Subcutaneous abdominal adipose tissue (tissue), 5 donors: Measurements from ENCODE around the gene ADCY1.

ENCODE experiments used
- H3K27ac ChIP-seq: one replicate; pipeline ENCODE4 v1.7.0; 2013; ENCODE audit warnings: low read depth, mild to moderate bottlenecking, inconsistent platforms, low read length, moderate library complexity
- H3K27me3 ChIP-seq, 5 donors: one replicate each; pipeline ENCODE4 v1.7.0; 2013; ENCODE audit warnings: low read length in 5 of 5, inconsistent platforms in 1 of 5; ENCODE audit not compliant: control insufficient read depth in 5 of 5, insufficient read depth in 4 of 5
- H3K36me3 ChIP-seq, 5 donors: one replicate each; pipeline ENCODE4 v1.7.0; 2013; ENCODE audit warnings: low read length in 5 of 5; ENCODE audit not compliant: control insufficient read depth in 5 of 5, insufficient read depth in 5 of 5
- H3K4me1 ChIP-seq, 5 donors: one replicate each; pipeline ENCODE4 v1.7.0; 2013; ENCODE audit warnings: low read length in 5 of 5, mild to moderate bottlenecking in 3 of 5, moderate library complexity in 1 of 5; ENCODE audit not compliant: control insufficient read depth in 5 of 5, insufficient read depth in 5 of 5
- H3K4me3 ChIP-seq, 5 donors: one replicate each; pipeline ENCODE4 v1.7.0; 2013; ENCODE audit warnings: low read length in 5 of 5, low read depth in 1 of 5
- H3K9ac ChIP-seq, 5 donors: one replicate each; pipeline ENCODE4 v1.7.0; 2013; ENCODE audit warnings: low read length in 5 of 5, mild to moderate bottlenecking in 4 of 5, moderate library complexity in 3 of 5
- H3K9me3 ChIP-seq, 5 donors: one replicate each; pipeline ENCODE4 v1.7.0; 2013; ENCODE audit warnings: low read length in 5 of 5; ENCODE audit not compliant: control insufficient read depth in 5 of 5
- donor health status: healthy.
- donor health status: healthy.
- donor health status: healthy.
- donor health status: healthy.
- donor health status: healthy.

ADCY1 gene

DNA sequence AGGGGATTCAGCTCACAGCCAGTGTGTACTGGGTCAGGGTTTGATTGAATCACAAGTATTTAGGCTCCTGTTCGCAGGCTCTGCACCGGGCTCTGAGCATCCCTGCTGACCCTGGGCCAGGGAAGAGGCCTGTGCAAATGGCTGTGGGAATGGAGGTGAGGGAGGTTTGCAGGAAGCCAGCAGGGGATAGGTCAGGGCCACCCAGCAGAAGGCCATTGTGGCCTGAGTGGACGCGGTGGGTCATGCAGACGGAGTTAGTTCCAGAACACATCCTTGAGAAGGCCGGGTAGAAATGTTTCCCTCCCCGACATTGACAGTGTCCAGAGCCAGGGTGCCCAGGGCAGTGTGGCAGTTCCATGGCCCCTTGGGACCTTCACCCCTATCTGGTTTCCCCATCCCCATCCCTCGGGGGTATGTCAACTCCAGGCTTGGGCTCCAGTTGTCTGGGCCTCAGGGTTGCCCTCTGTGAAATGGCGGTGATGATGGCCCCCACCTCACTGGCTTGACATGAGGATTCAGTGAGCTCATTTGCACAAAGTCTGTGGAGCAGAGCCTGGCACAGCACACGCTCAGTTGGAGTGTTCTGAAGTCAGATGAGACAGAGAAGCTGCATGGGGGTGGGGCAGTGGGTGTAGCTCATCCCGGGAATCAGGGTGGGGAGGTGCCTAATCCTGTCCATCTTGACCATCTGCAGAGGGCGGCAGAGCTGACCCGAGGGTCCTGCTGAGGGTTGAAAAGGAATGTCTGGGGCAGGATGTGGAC, 107.6 kb downstream of the ADCY1 start:
- no peak overlapping the region for H3K9ac ChIP-seq
- H3K27ac ChIP-seq, result no peak overlapping the region
- no peaks in the 10 kb centered on the region for H3K9me3 ChIP-seq
- H3K27me3 ChIP-seq, result no peaks in the 10 kb centered on the region
- peaks cover 0 to 5% (median 1%) of the 10 kb centered on the region in 5 donors for H3K36me3 ChIP-seq
- no peak overlapping the region for H3K4me3 ChIP-seq
- peaks cover 0 to 13% (median 1%) of the 10 kb centered on the region in 5 donors for H3K4me1 ChIP-seq

DNA sequence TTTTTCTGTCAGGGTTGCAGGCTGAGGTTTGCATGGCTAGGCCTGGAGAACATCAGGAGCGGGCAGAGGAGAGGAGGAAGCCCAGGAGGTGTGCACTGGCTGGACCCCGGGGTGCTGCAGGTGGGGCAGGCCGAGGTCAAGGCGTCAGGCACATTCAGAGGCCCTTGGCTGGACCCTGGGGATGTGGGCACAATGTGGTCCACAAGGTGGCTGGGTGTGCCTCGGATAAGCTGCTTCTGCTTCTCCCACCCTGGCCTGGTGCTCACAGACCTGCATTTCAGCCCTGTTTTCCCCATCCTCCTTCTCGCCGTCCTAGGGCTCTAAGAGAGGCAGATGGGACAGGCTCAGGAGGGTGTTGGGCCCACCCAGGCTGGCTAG, 108.2 kb downstream of the ADCY1 start:
- no peak overlapping the region for H3K9ac ChIP-seq
- H3K27me3 ChIP-seq, result no peaks in the 10 kb centered on the region
- H3K9me3 ChIP-seq, result no peaks in the 10 kb centered on the region
- no peak overlapping the region for H3K27ac ChIP-seq
- H3K4me1 ChIP-seq, result peaks cover 0 to 15% (median 1%) of the 10 kb centered on the region in 5 donors
- H3K4me3 ChIP-seq, result no peak overlapping the region
- peaks cover 0 to 7% (median 2%) of the 10 kb centered on the region in 5 donors for H3K36me3 ChIP-seq

DNA sequence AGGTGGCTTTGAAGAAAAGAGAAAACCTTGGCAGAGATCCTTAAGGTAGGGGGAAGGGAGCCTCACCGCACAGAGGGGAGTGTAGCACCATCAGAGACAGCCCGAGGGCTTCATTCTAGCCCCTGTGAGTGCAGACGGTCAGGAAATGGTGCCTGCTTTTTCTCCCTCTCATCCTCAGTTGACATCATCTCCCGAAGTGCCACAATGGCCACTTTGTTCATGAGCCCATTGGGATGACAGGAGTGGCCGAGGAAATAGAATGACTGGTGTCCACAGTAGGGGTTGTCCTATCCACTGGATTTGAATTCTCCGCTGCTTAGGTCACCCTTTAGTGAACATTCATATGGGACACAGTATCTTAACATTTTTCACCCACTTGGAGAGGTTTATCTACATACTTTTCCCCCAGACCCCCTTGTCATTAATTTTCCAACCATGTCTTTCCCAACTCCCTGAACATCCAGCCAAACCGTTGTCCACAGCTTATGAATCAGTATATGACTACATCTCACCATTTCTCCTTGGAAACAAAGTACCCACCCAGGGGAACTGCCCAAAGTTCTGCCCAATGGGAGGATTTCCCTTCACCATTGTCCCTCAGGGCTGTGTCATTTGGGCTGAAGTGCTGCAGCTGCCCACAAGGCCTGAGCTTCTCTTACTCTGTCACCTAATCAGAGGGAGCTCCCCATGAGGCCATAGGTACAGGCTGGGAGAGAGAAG, 108.8 kb downstream of the ADCY1 start:
- Histone ChIP-seq H3K4me1 (peaks cover 0 to 21% (median 1%) of the 10 kb centered on the region in 5 donors), H3K9ac (no peak overlapping the region), H3K27me3 (no peaks in the 10 kb centered on the region), H3K9me3 (no peaks in the 10 kb centered on the region), H3K27ac (no peak overlapping the region), H3K36me3 (peaks cover 0 to 6% (median 2%) of the 10 kb centered on the region in 5 donors), H3K4me3 (no peak overlapping the region)

DNA sequence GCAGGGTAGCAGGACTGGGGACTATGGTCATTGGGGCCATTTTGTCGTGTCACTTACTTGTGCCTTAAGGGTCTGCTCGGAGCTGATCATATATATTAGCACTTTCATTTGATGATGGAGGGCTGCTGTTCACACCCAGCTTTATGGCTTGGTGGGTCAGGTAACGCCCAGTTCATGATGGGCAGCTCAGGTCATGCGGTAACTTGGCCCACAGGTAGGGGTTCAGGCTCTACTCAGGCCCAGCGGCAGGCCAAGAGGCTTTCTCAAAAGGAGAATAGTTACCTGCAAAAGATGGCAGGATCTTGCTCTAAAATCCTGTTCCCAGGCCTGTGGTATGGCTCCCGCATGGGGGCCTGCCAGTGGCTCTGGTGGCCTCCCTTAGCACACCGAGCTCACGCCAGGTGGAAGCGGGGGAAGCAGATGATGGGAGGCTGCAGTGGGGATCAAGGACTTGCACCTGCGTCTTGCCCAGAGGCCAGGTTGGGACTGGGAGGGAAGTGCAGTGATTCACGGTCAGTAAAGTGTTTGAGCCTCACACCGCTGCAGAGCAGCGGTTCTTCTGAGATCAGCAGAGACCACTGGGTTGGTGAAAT, 109.5 kb downstream of the ADCY1 start:
- H3K4me3 ChIP-seq, result no peak overlapping the region
- peaks cover 0 to 4% (median 2%) of the 10 kb centered on the region in 5 donors for H3K36me3 ChIP-seq

DNA sequence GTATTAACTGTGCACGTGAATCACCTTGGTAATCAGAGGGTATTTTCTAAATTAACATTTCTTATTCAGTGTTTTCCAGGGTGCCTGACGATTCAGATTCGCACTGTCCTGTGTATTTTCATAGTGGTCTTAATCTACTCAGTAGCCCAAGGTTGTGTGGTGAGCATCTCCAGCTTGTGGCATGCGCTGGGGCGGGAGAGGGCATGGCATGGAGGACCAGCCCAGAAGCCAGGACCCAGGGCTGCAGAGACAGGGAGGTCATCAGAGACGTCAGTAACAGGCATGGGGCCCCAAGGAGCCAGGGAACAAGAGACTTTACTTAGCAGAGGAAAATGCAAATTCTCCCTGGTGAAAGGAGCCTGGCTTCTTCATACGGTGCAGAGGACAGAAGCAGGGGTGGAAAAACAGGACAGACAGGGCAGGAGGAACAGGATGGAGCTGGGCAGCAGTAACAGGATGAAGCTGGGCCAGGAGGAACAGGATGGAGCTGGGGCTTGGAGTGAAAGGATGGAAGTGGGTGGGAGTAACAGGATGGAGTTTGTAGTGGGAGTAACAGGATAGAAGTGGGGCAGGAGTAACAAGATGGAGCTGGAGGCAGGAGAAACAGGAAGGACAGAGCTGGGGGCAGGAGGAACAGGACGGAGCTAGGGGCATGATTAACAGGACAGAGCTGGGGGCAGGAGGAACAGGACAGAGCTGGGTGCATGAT, 110.9 kb downstream of the ADCY1 start:
- no peaks in the 10 kb centered on the region for H3K9me3 ChIP-seq
- peaks cover 0 to 4% (median 2%) of the 10 kb centered on the region in 5 donors for H3K36me3 ChIP-seq
- no peak overlapping the region for H3K27ac ChIP-seq
- peaks cover 0 to 25% (median 1%) of the 10 kb centered on the region in 5 donors for H3K4me1 ChIP-seq
- no peak overlapping the region for H3K4me3 ChIP-seq
- no peak overlapping the region for H3K9ac ChIP-seq
- no peaks in the 10 kb centered on the region for H3K27me3 ChIP-seq

More for the DNA sequence above, 109.5 kb downstream of the ADCY1 start:
- Histone ChIP-seq H3K9me3 (no peaks in the 10 kb centered on the region), H3K27ac (no peak overlapping the region), H3K27me3 (no peaks in the 10 kb centered on the region), H3K9ac (no peak overlapping the region), H3K4me1 (peaks cover 0 to 21% (median 1%) of the 10 kb centered on the region in 5 donors)

DNA sequence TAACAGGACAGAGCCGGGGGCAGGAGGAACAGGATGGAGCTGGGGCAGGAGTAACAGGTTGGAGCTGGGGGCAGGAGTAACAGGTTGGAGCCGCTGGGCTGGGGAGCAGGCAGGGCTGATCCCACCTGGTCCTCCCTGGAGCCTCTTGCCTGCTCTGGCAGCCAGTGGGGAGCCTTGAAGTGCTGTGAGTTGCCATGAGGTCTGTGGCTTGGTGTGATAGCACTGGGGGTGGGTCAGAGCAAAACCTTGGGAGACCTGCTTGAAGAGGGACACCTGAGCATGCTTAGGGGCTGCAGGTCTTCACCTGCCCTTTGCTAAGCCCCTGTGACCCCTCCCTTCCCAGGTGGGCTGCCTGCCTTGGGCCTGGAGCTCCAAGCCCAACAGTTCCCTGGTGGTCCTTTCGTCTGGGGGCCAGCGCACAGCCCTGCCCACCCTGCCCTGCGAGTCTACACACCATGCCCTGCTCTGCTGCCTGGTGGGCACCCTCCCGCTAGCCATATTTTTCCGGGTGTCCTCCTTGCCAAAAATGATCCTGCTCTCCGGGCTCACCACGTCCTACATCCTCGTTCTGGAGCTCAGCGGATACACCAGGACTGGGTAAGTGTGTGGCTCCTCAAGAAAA, 111.6 kb downstream of the ADCY1 start:
- no peaks in the 10 kb centered on the region for H3K9me3 ChIP-seq
- H3K27me3 ChIP-seq, result no peaks in the 10 kb centered on the region
- no peak overlapping the region for H3K4me3 ChIP-seq
- H3K4me1 ChIP-seq, result peaks cover 0 to 25% (median 1%) of the 10 kb centered on the region in 5 donors
- peaks cover 0 to 8% (median 2%) of the 10 kb centered on the region in 5 donors for H3K36me3 ChIP-seq
- no peak overlapping the region for H3K9ac ChIP-seq
- no peak overlapping the region for H3K27ac ChIP-seq

DNA sequence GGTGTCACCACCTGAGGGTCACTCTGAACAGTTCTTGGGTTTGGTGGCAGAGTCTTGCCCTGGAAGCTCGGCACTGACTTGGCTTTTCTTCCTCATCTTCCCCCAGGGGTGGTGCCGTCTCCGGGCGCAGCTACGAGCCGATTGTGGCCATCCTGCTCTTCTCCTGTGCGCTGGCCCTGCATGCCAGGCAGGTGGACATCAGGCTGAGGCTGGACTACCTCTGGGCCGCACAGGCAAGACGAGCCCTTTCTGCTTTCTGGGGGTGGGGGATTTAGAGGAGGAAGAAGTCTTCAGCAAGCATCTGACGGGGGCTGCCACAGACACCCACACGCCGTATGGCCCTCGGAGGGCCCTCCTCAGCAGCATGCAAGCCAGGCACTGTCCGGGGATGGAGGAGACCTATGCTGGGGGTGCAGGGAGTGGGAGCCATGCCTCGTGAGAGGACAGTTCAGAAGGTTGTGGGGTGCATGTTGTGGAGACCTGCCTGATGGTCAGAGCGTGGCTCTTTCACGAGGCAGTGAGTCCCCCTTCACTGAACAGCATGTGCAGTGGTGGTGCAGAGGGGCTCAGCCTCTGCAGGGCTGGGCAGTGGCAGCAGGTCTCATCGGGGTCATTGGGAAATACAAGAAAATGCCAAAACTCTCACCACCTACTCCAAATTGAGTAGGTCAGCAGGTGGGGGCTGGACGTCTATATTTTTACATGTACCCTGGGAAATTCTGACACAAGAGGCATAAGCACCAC, 112.4 kb downstream of the ADCY1 start:
- no peaks in the 10 kb centered on the region for H3K9me3 ChIP-seq
- H3K9ac ChIP-seq, result no peak overlapping the region
- no peak overlapping the region for H3K27ac ChIP-seq
- no peak overlapping the region for H3K4me3 ChIP-seq
- peaks cover 0 to 8% (median 2%) of the 10 kb centered on the region in 5 donors for H3K36me3 ChIP-seq
- H3K27me3 ChIP-seq, result no peaks in the 10 kb centered on the region
- H3K4me1 ChIP-seq, result peaks cover 0 to 25% (median 1%) of the 10 kb centered on the region in 5 donors

DNA sequence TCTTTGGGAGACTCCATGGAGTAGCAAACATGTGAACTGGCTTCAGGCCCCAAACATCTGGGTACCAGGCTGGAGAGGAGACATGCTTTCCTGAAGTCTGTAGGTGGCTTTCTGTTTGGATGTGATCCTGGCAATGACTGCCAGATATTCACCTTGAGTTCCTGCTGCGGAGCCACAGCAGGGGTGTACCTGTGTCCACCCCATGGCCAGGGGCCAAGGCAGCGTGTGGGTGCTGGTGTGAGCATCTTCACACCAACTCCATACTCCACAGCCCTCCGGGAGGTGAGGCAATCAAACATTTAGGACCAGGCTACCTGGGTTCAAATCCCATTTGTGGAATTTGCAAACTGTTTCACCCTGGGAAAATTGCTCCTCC, 113.0 kb downstream of the ADCY1 start:
- peaks cover 0 to 25% (median 1%) of the 10 kb centered on the region in 5 donors for H3K4me1 ChIP-seq
- no peak overlapping the region for H3K9ac ChIP-seq
- H3K9me3 ChIP-seq, result no peaks in the 10 kb centered on the region
- peaks cover 0 to 8% (median 2%) of the 10 kb centered on the region in 5 donors for H3K36me3 ChIP-seq
- no peaks in the 10 kb centered on the region for H3K27me3 ChIP-seq
- H3K4me3 ChIP-seq, result no peak overlapping the region
- H3K27ac ChIP-seq, result no peak overlapping the region

DNA sequence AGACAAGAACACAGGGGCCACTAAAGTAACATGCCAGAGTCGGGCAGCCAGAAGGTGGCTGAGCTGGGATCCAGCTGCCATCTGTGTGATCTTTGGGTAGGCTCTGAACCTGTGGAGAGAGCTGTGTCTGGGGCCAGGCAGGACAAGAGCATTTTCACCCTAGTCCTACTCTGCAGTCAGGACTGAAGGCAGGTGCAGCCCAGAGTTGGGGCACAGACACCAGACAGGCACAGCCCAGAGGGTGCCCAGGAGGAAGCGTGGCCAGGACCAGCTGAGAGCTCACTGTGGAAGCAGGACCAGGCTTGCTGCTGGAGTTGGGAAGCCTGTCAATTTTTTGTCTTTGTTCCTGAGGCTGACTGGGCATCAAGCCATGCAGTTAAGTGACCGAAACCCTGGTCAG, 113.6 kb downstream of the ADCY1 start:
- Histone ChIP-seq H3K9ac (no peak overlapping the region), H3K36me3 (peaks cover 0 to 8% (median 2%) of the 10 kb centered on the region in 5 donors), H3K4me1 (peaks cover 0 to 25% (median 1%) of the 10 kb centered on the region in 5 donors), H3K27ac (no peak overlapping the region), H3K4me3 (no peak overlapping the region), H3K27me3 (no peaks in the 10 kb centered on the region), H3K9me3 (no peaks in the 10 kb centered on the region)
